GM12878 (cell line): ENCODE data around the gene RRBP1. TPM values are rescaled to one million over a fixed set of nuclear protein-coding genes. Genes with fewer than 3 reads are reported as not detected.

Experiments
- ATAC-seq: fragments of 200-7000 bp; cut with Tn5 transposase; 3 replicates; pipeline ENCODE4 v1.9.1; 2020; ENCODE audit warnings: mild to moderate bottlenecking, moderate library complexity
- BruUV-seq: library from RNA; stranded (reverse); fragments of 400-500 nt; replicated peaks from 2 replicates; lab custom pipeline; 2021; lab: Mats Ljungman, UMichigan
- CTCF ChIA-PET: fragments of 300-600 bp; sonication (Branson Sonifier 250); formaldehyde crosslinking; extraction: SDS; loops from one replicate; lab custom pipeline; 2021; ENCODE audit warnings: inconsistent platforms; lab: Yijun Ruan, JAX
- POLR2A ChIA-PET: fragments of 350-600 bp; formaldehyde crosslinking; extraction: SDS; loops from one replicate; lab custom pipeline; 2021; ENCODE audit warnings: inconsistent platforms; lab: Charles Lee
- RAD21 ChIA-PET: fragments of 300-600 bp; sonication (Branson Sonifier 250); formaldehyde crosslinking; loops from one replicate; lab custom pipeline; 2023; ENCODE audit warnings: antibody characterized with exemption; ENCODE audit not compliant: unreplicated experiment; lab: Charles Lee
- SMC1A ChIA-PET: fragments of 300-600 bp; sonication (Branson Sonifier 250); formaldehyde crosslinking; loops from one replicate; lab custom pipeline; 2023; ENCODE audit not compliant: unreplicated experiment, uncharacterized antibody; lab: Charles Lee
- DNase-seq: peaks from one replicate; pipeline ENCODE4 v3.0.0-alpha.2; 2011; ENCODE audit warnings: low read depth, low spot score
- FAIRE-seq: peaks from 3 replicates; lab custom pipeline; 2011; peaks lifted over from hg19 to GRCh38; lab: Jason Lieb, UNC
- H2AFZ ChIP-seq: 2 replicates; pipeline ENCODE4 v1.6.0; 2011; ENCODE audit warnings: low read depth, low read length, control low read depth; ENCODE audit not compliant: control insufficient read depth
- H3K27ac ChIP-seq: 2 replicates; pipeline ENCODE4 v1.5.1; 2011; ENCODE audit warnings: control low read depth; ENCODE audit not compliant: control insufficient read depth, insufficient read depth
- H3K27me3 ChIP-seq, 2 experiments: replicated peaks in 1 of 2; 2 replicates each; pipeline versions ENCODE4 v1.6.0 to v1.6.1; 2011; ENCODE audit warnings: low read length in 1 of 2; ENCODE audit not compliant: control insufficient read depth in 2 of 2, insufficient read depth in 2 of 2
- H3K36me3 ChIP-seq, 2 experiments: 2 replicates each; pipeline ENCODE4 v1.5.1; 2011; ENCODE audit warnings: low read length in 1 of 2; ENCODE audit not compliant: control insufficient read depth in 2 of 2, insufficient read depth in 2 of 2
- H3K4me1 ChIP-seq: 2 replicates; pipeline ENCODE4 v1.6.1; 2011; ENCODE audit warnings: mild to moderate bottlenecking, low read length, moderate library complexity, mixed read lengths; ENCODE audit not compliant: control insufficient read depth, insufficient read depth
- H3K4me2 ChIP-seq: 2 replicates; pipeline ENCODE4 v1.6.0; 2011; ENCODE audit warnings: control low read depth; ENCODE audit not compliant: control insufficient read depth, insufficient read depth
- H3K4me3 ChIP-seq: fragments of 200-600 bp; sonication (generic); 2 replicates; pipeline ENCODE4 v1.5.1; 2016
- H3K79me2 ChIP-seq: 2 replicates; pipeline ENCODE4 v1.6.0; 2011; ENCODE audit warnings: low read length; ENCODE audit not compliant: control insufficient read depth, insufficient read depth
- H3K9ac ChIP-seq: 2 replicates; pipeline ENCODE4 v1.8.0; 2011; ENCODE audit warnings: low read length, control low read depth, mixed read lengths; ENCODE audit not compliant: control insufficient read depth, insufficient read depth
- H3K9me3 ChIP-seq: replicated peaks from 3 replicates; pipeline ENCODE4 v1.5.1; 2011; ENCODE audit warnings: mild to moderate bottlenecking, low read length; ENCODE audit not compliant: control insufficient read depth, insufficient read depth
- H4K20me1 ChIP-seq: 2 replicates; pipeline ENCODE4 v1.6.0; 2011; ENCODE audit not compliant: control insufficient read depth, insufficient read depth
- CEBPB ChIP-seq, 2 experiments: fragments of 150-350 bp in 1 of 2; IDR thresholded peaks; 2 replicates each; pipeline ENCODE4 v1.6.1; 2012 to 2014; ENCODE audit warnings: low read depth in 2 of 2, low read length in 2 of 2, borderline replicate concordance in 1 of 2, inconsistent platforms in 1 of 2
- CHD4 ChIP-seq: fragments of 200-600 bp; sonication (generic); IDR thresholded peaks from 2 replicates; pipeline ENCODE4 v1.6.1; 2016; ENCODE audit warnings: mild to moderate bottlenecking
- E2F8 ChIP-seq: fragments of 450-650 bp; IDR thresholded peaks from 2 replicates; pipeline ENCODE4 v1.6.1; 2018; ENCODE audit warnings: mild to moderate bottlenecking, low read depth, moderate library complexity; ENCODE audit not compliant: partially characterized antibody
- IRF3 ChIP-seq: fragments of 450-650 bp; IDR thresholded peaks from 2 replicates; pipeline ENCODE4 v1.6.1; 2014; ENCODE audit warnings: mild to moderate bottlenecking
- IRF4 ChIP-seq: IDR thresholded peaks from 2 replicates; pipeline ENCODE4 v1.6.1; 2011; ENCODE audit warnings: low read depth, low read length
- JUND ChIP-seq: IDR thresholded peaks from 2 replicates; pipeline ENCODE4 v1.6.1; 2012; ENCODE audit warnings: low read depth, mild to moderate bottlenecking, low read length, improper control_type of control experiment, moderate library complexity
- RFX5 ChIP-seq: IDR thresholded peaks from 2 replicates; pipeline ENCODE4 v1.6.1; 2011; ENCODE audit warnings: low read depth, low read length, improper control_type of control experiment
- SUZ12 ChIP-seq: fragments of 200-600 bp; sonication (generic); IDR thresholded peaks from one replicate; pipeline ENCODE4 v1.6.1; 2018; ENCODE audit warnings: antibody characterized with exemption, mild to moderate bottlenecking; ENCODE audit not compliant: unreplicated experiment
- USF2 ChIP-seq: IDR thresholded peaks from 2 replicates; pipeline ENCODE4 v1.6.1; 2011; ENCODE audit warnings: low read depth, low read length, improper control_type of control experiment, borderline replicate concordance
- WGBS: methylation state at CpG from one replicate; pipeline ENCODE4 v1.1.6; 2016; ENCODE audit warnings: low lambda C conversion rate; ENCODE audit not compliant: insufficient replicate concordance, insufficient coverage; ENCODE audit errors: missing lambda C conversion rate; 5-methylcytosine and 5-hydroxymethylcytosine counted together
- in situ Hi-C: fragments of 300-500 bp; cut with MboI; formaldehyde crosslinking; loops from 9 replicates; pipeline ENCODE4 v1.14.3; 2018; ENCODE audit warnings: mixed read lengths
- intact Hi-C: fragments of 100-400 bp; cut with micrococcal nuclease; formaldehyde crosslinking; loops from one replicate; pipeline ENCODE4 v1.14.2; 2022; ENCODE audit not compliant: unreplicated experiment
- polyA plus RNA-seq, 11 experiments: library from polyadenylated mRNA; depleted of rRNA in 4 of 11; unstranded in 6 of 11; stranded (reverse) in 5 of 11; fragments of >200 nt; fragmentation: Nextera tagmentation in 4 of 11; fragmentation: Illumina TruSeq in 1 of 11; extraction: Ambion mirVana in 4 of 11; extraction: Trizol in 1 of 11; gene quantifications; 1 replicate in 1 of 11; 2 replicates in 10 of 11; pipeline versions ENCODE4 v1.2.1 to v1.2.3, GENCODE V29; 2011 to 2016; ENCODE audit warnings: inconsistent platforms in 2 of 11, missing spikeins in 2 of 11, low read depth in 1 of 11
- total RNA-seq, 4 experiments: library from RNA; depleted of rRNA in 3 of 4; stranded (reverse); fragments of >200 nt in 3 of 4; fragmentation: Illumina TruSeq in 1 of 4; extraction: Trizol in 1 of 4; gene quantifications; 2 replicates each; pipeline versions ENCODE4 v1.2.1 to v1.2.3, GENCODE V29; 2013 to 2021

RRBP1 gene
- total and polyA plus RNA-seq, 10 of the 15 experiments (the other 5 are each of a cell fraction or from before 2014, with no cell fraction given), result 1.2 to 57.4 (median 24.6) TPM

GRCh38 chr20:17704589-17705317, 22.7 kb upstream of the RRBP1 start:
- H2AFZ ChIP-seq, result no peak overlapping the region
- no peaks in the 10 kb centered on the region; a peak in 1 of 4 replicates for H3K27me3 ChIP-seq
- ATAC-seq (no peak), DNase-seq (no peak), FAIRE-seq (peak; percentile 47)
- CTCF ChIA-PET, result interaction anchor here (0.8 kb wide), 1 partner anchor 193 kb away, joined by 3 read pairs; no protein-coding TSS in a partner anchor
- intact Hi-C loops (no loop called here), in situ Hi-C loops (no loop called here)
- no peak overlapping the region for H3K4me3 ChIP-seq
- no peaks in the 10 kb centered on the region for H3K79me2 ChIP-seq
- TF ChIP-seq E2F8, result no peak
- TF ChIP-seq JUND, result no peak
- TF ChIP-seq IRF4, result no peak
- no peak for TF ChIP-seq CEBPB (IDR thresholded peaks at IDR 0.05; ENCODE audit: borderline replicate concordance in 1 of 2, low read depth in 2 of 2, low read length in 2 of 2)
- no peak for TF ChIP-seq SUZ12
- no peak for TF ChIP-seq USF2
- no peak for TF ChIP-seq CHD4
- no peak for TF ChIP-seq IRF3
- no peak for TF ChIP-seq RFX5
- no peaks in the 10 kb centered on the region for H3K4me1 ChIP-seq
- no peaks in the 10 kb centered on the region for H4K20me1 ChIP-seq
- no peak overlapping the region for H3K4me2 ChIP-seq
- H3K9ac ChIP-seq, result no peak overlapping the region
- WGBS, result 77% methylated on average over 5 of the region's 5 CpGs
- no peaks in the 10 kb centered on the region for H3K36me3 ChIP-seq
- BruUV-seq, result no TSS peak
- POLR2A ChIA-PET, result no interaction called here
- H3K27ac ChIP-seq, result no peak overlapping the region
- RAD21 ChIA-PET, result no interaction called here
- SMC1A ChIA-PET, result no interaction called here
- H3K9me3 ChIP-seq, result no peaks in the 10 kb centered on the region
